Endothelial cell of umbilical vein (primary cell): ENCODE results near the gene TRIM17. TPM values are rescaled to one million over a fixed set of nuclear protein-coding genes. Genes with fewer than 3 reads are reported as not detected.

Experiments
- BruUV-seq: library from RNA; stranded (reverse); fragments of 400-500 nt; replicated peaks from 2 replicates; lab custom pipeline; 2021; lab: Mats Ljungman, UMichigan
- CTCF ChIA-PET: fragments of 300-600, 350-600 bp; sonication (Branson Sonifier 250); formaldehyde crosslinking; loops from one replicate; lab custom pipeline; 2021; ENCODE audit warnings: antibody characterized with exemption, inconsistent platforms; lab: Charles Lee
- POLR2A ChIA-PET: fragments of 300-600, 350-600 bp; sonication (Branson Sonifier 250); formaldehyde crosslinking; loops from one replicate; lab custom pipeline; 2021; ENCODE audit warnings: antibody characterized with exemption, inconsistent platforms; lab: Charles Lee
- DNase-seq: peaks from one replicate; pipeline ENCODE4 v3.0.0-alpha.2; 2011; ENCODE audit warnings: low read depth, low spot score
- FAIRE-seq: peaks from 2 replicates; lab custom pipeline; 2011; peaks lifted over from hg19 to GRCh38; lab: Jason Lieb, UNC
- H2AFZ ChIP-seq: 2 replicates; pipeline ENCODE4 v1.6.0; 2012; ENCODE audit warnings: low read depth, low read length, control low read depth, inconsistent platforms
- H3K27ac ChIP-seq: 2 replicates; pipeline ENCODE4 v1.5.1; 2011; ENCODE audit warnings: low read depth, mild to moderate bottlenecking, control low read depth, low read length, moderate library complexity; ENCODE audit not compliant: insufficient read depth
- H3K27me3 ChIP-seq, 2 experiments: 2 replicates each; pipeline versions ENCODE4 v1.6.0 to v1.6.1; 2011; ENCODE audit warnings: low read length in 2 of 2, mixed read lengths in 1 of 2; ENCODE audit not compliant: control insufficient read depth in 2 of 2, insufficient read depth in 2 of 2
- H3K36me3 ChIP-seq, 2 experiments: 2 replicates in 1 of 2; 3 replicates in 1 of 2; pipeline ENCODE4 v1.5.1; 2011; ENCODE audit warnings: low read length in 2 of 2, mild to moderate bottlenecking in 1 of 2, moderate library complexity in 1 of 2; ENCODE audit not compliant: control insufficient read depth in 2 of 2, insufficient read depth in 2 of 2; ENCODE audit errors: extremely low read depth in 1 of 2
- H3K4me1 ChIP-seq: 3 replicates; pipeline ENCODE4 v1.5.1; 2011; ENCODE audit warnings: mild to moderate bottlenecking, low read length; ENCODE audit not compliant: control insufficient read depth, insufficient read depth; ENCODE audit errors: extremely low read depth
- H3K4me2 ChIP-seq: 2 replicates; pipeline ENCODE4 v1.6.1; 2011; ENCODE audit warnings: low read length, control low read depth, mixed read lengths; ENCODE audit not compliant: insufficient read depth
- H3K4me3 ChIP-seq, 3 experiments: fragments of 200-600 bp in 1 of 3; sonication (generic), shearing (Covaris generic) in 1 of 3; replicated peaks in 1 of 3; 2 replicates each; pipeline ENCODE4 v1.5.1; 2011 to 2016; ENCODE audit warnings: control low read depth in 3 of 3, low read length in 3 of 3, mild to moderate bottlenecking in 2 of 3, inconsistent platforms in 1 of 3, low read depth in 1 of 3, moderate library complexity in 1 of 3; ENCODE audit not compliant: insufficient read depth in 1 of 3
- H3K79me2 ChIP-seq: 2 replicates; pipeline ENCODE4 v1.6.0; 2012; ENCODE audit warnings: low read length, inconsistent platforms; ENCODE audit not compliant: control insufficient read depth, insufficient read depth
- H3K9ac ChIP-seq: replicated peaks from 2 replicates; pipeline ENCODE3; 2011; ENCODE audit warnings: low read length, control low read depth; ENCODE audit not compliant: insufficient read depth; ENCODE audit errors: extremely low read depth
- H3K9me1 ChIP-seq: replicated peaks from 3 replicates; pipeline ENCODE4 v1.6.0; 2011; ENCODE audit warnings: mild to moderate bottlenecking, low read length; ENCODE audit not compliant: control insufficient read depth, insufficient read depth; ENCODE audit errors: extremely low read depth
- H3K9me3 ChIP-seq: replicated peaks from 2 replicates; pipeline ENCODE4 v1.5.1; 2012; ENCODE audit warnings: low read length, inconsistent platforms; ENCODE audit not compliant: control insufficient read depth, insufficient read depth
- H4K20me1 ChIP-seq: replicated peaks from 2 replicates; pipeline ENCODE3; 2011; ENCODE audit warnings: mild to moderate bottlenecking, low read length; ENCODE audit not compliant: control insufficient read depth, insufficient read depth; ENCODE audit errors: extremely low read depth
- CTCF ChIP-seq, 2 donors: IDR thresholded peaks; 1 replicate in 1 of 2; 2 replicates in 1 of 2; pipeline ENCODE4 v1.5.1; 2011; ENCODE audit warnings: low read length in 2 of 2, mild to moderate bottlenecking in 2 of 2, moderate library complexity in 2 of 2, control low read depth in 1 of 2, inconsistent platforms in 1 of 2, low read depth in 1 of 2; ENCODE audit not compliant: insufficient read depth in 1 of 2; ENCODE audit errors: extremely low read depth in 1 of 2
- EZH2 ChIP-seq: IDR thresholded peaks from 2 replicates; pipeline ENCODE4 v1.6.1; 2012; ENCODE audit warnings: borderline replicate concordance, low read depth, mild to moderate bottlenecking, moderate library complexity, low read length, inconsistent platforms; ENCODE audit not compliant: severe bottlenecking
- FOS ChIP-seq: IDR thresholded peaks from 2 replicates; pipeline ENCODE4 v1.6.1; 2011; ENCODE audit warnings: mild to moderate bottlenecking, low read length, moderate library complexity, borderline replicate concordance; ENCODE audit not compliant: insufficient read depth
- GATA2 ChIP-seq: IDR thresholded peaks from 2 replicates; pipeline ENCODE4 v1.7.0; 2011; ENCODE audit warnings: low read depth, mild to moderate bottlenecking, moderate library complexity, mixed read lengths, low read length; ENCODE audit not compliant: insufficient read length, insufficient read depth
- JUN ChIP-seq: IDR thresholded peaks from 2 replicates; pipeline ENCODE4 v1.6.1; 2011; ENCODE audit warnings: borderline replicate concordance, low read depth; ENCODE audit not compliant: insufficient read length, insufficient read depth
- MAX ChIP-seq: IDR thresholded peaks from 2 replicates; pipeline ENCODE4 v1.6.1; 2011; ENCODE audit not compliant: insufficient read depth, insufficient read length
- MYC ChIP-seq: IDR thresholded peaks from one replicate; pipeline ENCODE4 v1.6.1; 2011; ENCODE audit warnings: mild to moderate bottlenecking, low read depth, low read length
- POLR2A ChIP-seq: IDR thresholded peaks from 2 replicates; pipeline ENCODE4 v1.6.1; 2012; ENCODE audit warnings: low read depth, mild to moderate bottlenecking, control low read depth, low read length
- POLR2AphosphoS5 ChIP-seq: IDR thresholded peaks from 2 replicates; pipeline ENCODE4 v1.6.1; 2012; ENCODE audit warnings: low read depth, mild to moderate bottlenecking, control low read depth, low read length, moderate library complexity; ENCODE audit not compliant: insufficient read depth
- dilution Hi-C: fragments of 300-500 bp; cut with MboI; formaldehyde crosslinking; loops from one replicate; pipeline ENCODE4 v1.15.0; 2019; ENCODE audit warnings: low sequenced_read_pairs; ENCODE audit not compliant: extremely low pct_ligation_motif_present
- intact Hi-C: fragments of 100-400 bp; cut with micrococcal nuclease; formaldehyde crosslinking; loops from one replicate; pipeline ENCODE4 v1.10.0; 2022
- polyA plus RNA-seq, 4 experiments: library from polyadenylated mRNA; depleted of rRNA in 3 of 4; stranded (reverse) in 3 of 4; unstranded in 1 of 4; fragments of >200 nt; gene quantifications; 2 replicates each; pipeline versions ENCODE4 v1.2.1 to v1.2.3, GENCODE V29; 2011 to 2012; ENCODE audit warnings: missing spikeins in 1 of 4
- total RNA-seq: library from RNA; stranded (reverse); gene quantifications from 2 replicates; pipeline ENCODE4 v1.2.3, GENCODE V29; 2021

TRIM17 gene
- total and polyA plus RNA-seq, 2 donors (not counting 3 experiments of a cell fraction or from before 2014, with no cell fraction given) = not detected

- peak; percentile 99 for DNase-seq
- H3K79me2 ChIP-seq = no peaks in the 10 kb centered on the region
- H3K9me1 ChIP-seq = no peaks in the 10 kb centered on the region
- peak overlapping the region; percentile 90 for H3K4me2 ChIP-seq
- ChIA-PET CTCF (interaction anchor here (0.7 to 5.1 kb wide), 12 partner anchors 15 to 458 kb away, joined by 3 to 36 read pairs (median 4); partner anchors contain the start of genes IBA57, RNF187 and TRIM11), POLR2A (interaction anchor here (0.8 to 1.0 kb wide), 4 partner anchors 29 to 292 kb away, joined by 3 read pairs; partner anchors contain the start of genes IBA57 and RNF187)
- peak overlapping the region; percentile 36 to 71 (median 46) for H3K4me3 ChIP-seq
- dilution Hi-C loops = no loop called here
- BruUV-seq = TSS peak; percentile 96
- peaks cover 18% of the 10 kb centered on the region for H3K4me1 ChIP-seq
- H4K20me1 ChIP-seq = no peaks in the 10 kb centered on the region
- H2AFZ ChIP-seq = peak overlapping the region; percentile 74
- intact Hi-C loops = loop anchor here (1.0 to 5.0 kb wide), 8 partner anchors 11 to 370 kb away; partner anchors contain the start of genes GUK1, IBA57, MRPL55 and RNF187
- peak overlapping the region; percentile 36 for H3K27ac ChIP-seq
- no peak for TF ChIP-seq JUN
- TF ChIP-seq POLR2AphosphoS5 = peak; percentile 74
- no peak for TF ChIP-seq FOS
- TF ChIP-seq MAX = peak; percentile 68
- TF ChIP-seq EZH2 = no peak
- TF ChIP-seq GATA2 = no peak
- TF ChIP-seq MYC = no peak
- peak; percentile 95 for TF ChIP-seq POLR2A
- peak; percentile 3 to 42 for TF ChIP-seq CTCF (IDR thresholded peaks at IDR 0.05; ENCODE audit: extremely low read depth in 1 of 2, insufficient read depth in 1 of 2, low read depth in 1 of 2, low read length in 2 of 2)
- FAIRE-seq = peak; percentile 100
- peaks cover 7 to 13% of the 10 kb centered on the region in 2 experiments for H3K27me3 ChIP-seq
- H3K9ac ChIP-seq = peak overlapping the region; percentile 77
- H3K36me3 ChIP-seq = no peaks in the 10 kb centered on the region
- H3K9me3 ChIP-seq = no peaks in the 10 kb centered on the region
Measured at GRCh38 chr1:228457396-228458176, 40.9 kb upstream of the TRIM17 start.
